Bone marrow (tissue), 2 donors: ENCODE measurements around the gene LRPAP1.

Source experiments
- DNase-seq, 2 donors: peaks; one replicate each; lab custom pipeline; 2025; lab: John Stamatoyannopoulos, UW

Gene LRPAP1

GRCh38 chr4:3532751-3533422 is 665 bp upstream of the LRPAP1 start:
- DNase-seq: no peak

GRCh38 chr4:3531318-3531878 is 824 bp downstream of the LRPAP1 start:
- DNase-seq: no peak

GRCh38 chr4:3530663-3531254 is 1.5 kb downstream of the LRPAP1 start:
- no peak for DNase-seq

- DNase-seq: no peak
These were observed 2.2 kb downstream of the LRPAP1 start for GRCh38 chr4:3530051-3530450.

- DNase-seq: peak in 1 of 2 donors; percentile 36
These were observed 2.9 kb downstream of the LRPAP1 start for GRCh38 chr4:3529363-3529762.

GRCh38 chr4:3527914-3528876 is 4.0 kb downstream of the LRPAP1 start:
- DNase-seq: no peak

GRCh38 chr4:3527101-3527913 is 4.9 kb downstream of the LRPAP1 start:
- DNase-seq: no peak

GRCh38 chr4:3526456-3526855 is 5.8 kb downstream of the LRPAP1 start:
- DNase-seq: no peak

GRCh38 chr4:3525532-3526430 is 6.4 kb downstream of the LRPAP1 start:
- DNase-seq: no peak

GRCh38 chr4:3524920-3525319 is 7.3 kb downstream of the LRPAP1 start:
- no peak for DNase-seq

GRCh38 chr4:3524349-3524748 is 7.9 kb downstream of the LRPAP1 start:
- DNase-seq: no peak

GRCh38 chr4:3523628-3524221 is 8.5 kb downstream of the LRPAP1 start:
- DNase-seq: no peak

- DNase-seq: no peak
These were observed 9.0 kb downstream of the LRPAP1 start for GRCh38 chr4:3523146-3523627.

- no peak for DNase-seq
These were observed 9.6 kb downstream of the LRPAP1 start for GRCh38 chr4:3522651-3523050.

GRCh38 chr4:3522326-3522640 is 9.9 kb downstream of the LRPAP1 start:
- DNase-seq: no peak

GRCh38 chr4:3521621-3522325 is 10.4 kb downstream of the LRPAP1 start:
- DNase-seq: no peak

- no peak for DNase-seq
These were observed 11.2 kb downstream of the LRPAP1 start for GRCh38 chr4:3520796-3521600.

GRCh38 chr4:3520276-3520675 is 11.9 kb downstream of the LRPAP1 start:
- DNase-seq: no peak
